RWPE2 (cell line): ENCODE results near the gene CAMP.

Experiments used
- ATAC-seq: fragments of 200-7000 bp; cut with Tn5 transposase; 3 replicates; pipeline ENCODE4 v1.9.1; 2021; ENCODE audit warnings: low read depth
- DNase-seq: peaks from one replicate; pipeline ENCODE4 v3.0.0-alpha.2; 2020; ENCODE audit warnings: low spot score
- H3K27ac ChIP-seq: fragments of 450-650 bp; 2 replicates; pipeline ENCODE4 v1.5.1; 2017; ENCODE audit warnings: mild to moderate bottlenecking; ENCODE audit not compliant: poor library complexity, severe bottlenecking
- H3K27me3 ChIP-seq: fragments of 250-450 bp; sonication (Bioruptor Pico); 2 replicates; pipeline ENCODE4 v1.5.1; 2021; ENCODE audit warnings: mild to moderate bottlenecking, moderate library complexity; ENCODE audit not compliant: insufficient read depth, poor library complexity, severe bottlenecking
- H3K36me3 ChIP-seq: fragments of 250-450 bp; sonication (Bioruptor Pico); 2 replicates; pipeline ENCODE4 v1.5.1; 2020; ENCODE audit warnings: low read depth, mild to moderate bottlenecking, moderate library complexity
- H3K4me1 ChIP-seq: fragments of 250-450 bp; sonication (Bioruptor Pico); 2 replicates; pipeline ENCODE4 v1.5.1; 2021; ENCODE audit warnings: mild to moderate bottlenecking, moderate library complexity; ENCODE audit not compliant: insufficient read depth, poor library complexity, severe bottlenecking
- H3K4me3 ChIP-seq: fragments of 250-450 bp; sonication (Bioruptor Pico); 2 replicates; pipeline ENCODE4 v1.5.1; 2021; ENCODE audit warnings: mild to moderate bottlenecking, moderate library complexity; ENCODE audit not compliant: severe bottlenecking
- H3K9me3 ChIP-seq: fragments of 250-450 bp; sonication (Bioruptor Pico); 2 replicates; pipeline ENCODE4 v1.5.1; 2021; ENCODE audit warnings: mild to moderate bottlenecking, moderate library complexity; ENCODE audit not compliant: severe bottlenecking
- CTCF ChIP-seq: fragments of 450-650 bp; IDR thresholded peaks from one replicate; pipeline ENCODE4 v1.5.1; 2017; ENCODE audit warnings: mild to moderate bottlenecking, moderate library complexity; ENCODE audit not compliant: poor library complexity, severe bottlenecking

CAMP gene

GRCh38 chr3:48218537-48218936 is 4.8 kb upstream of the CAMP start:
- DNase-seq (no peak), ATAC-seq (no peak)
- no peak overlapping the region for H3K27ac ChIP-seq
- no peaks in the 10 kb centered on the region for H3K36me3 ChIP-seq
- H3K27me3 ChIP-seq = no peaks in the 10 kb centered on the region
- no peak for TF ChIP-seq CTCF
- peaks cover 10% of the 10 kb centered on the region for H3K4me1 ChIP-seq
- H3K4me3 ChIP-seq = no peak overlapping the region
- H3K9me3 ChIP-seq = no peaks in the 10 kb centered on the region

- Histone ChIP-seq H3K4me3 (no peak overlapping the region), H3K9me3 (no peaks in the 10 kb centered on the region), H3K4me1 (peaks cover 11% of the 10 kb centered on the region), H3K27me3 (no peaks in the 10 kb centered on the region), H3K36me3 (no peaks in the 10 kb centered on the region), H3K27ac (no peak overlapping the region)
- ATAC-seq (no peak), DNase-seq (no peak)
- no peak for TF ChIP-seq CTCF
These were observed 3.8 kb upstream of the CAMP start for GRCh38 chr3:48219543-48219942.

- no peaks in the 10 kb centered on the region for H3K27me3 ChIP-seq
These were observed 2.5 kb upstream of the CAMP start for GRCh38 chr3:48220746-48221145.

GRCh38 chr3:48225587-48225986 is 2.3 kb downstream of the CAMP start:
- Histone ChIP-seq H3K27me3 (no peaks in the 10 kb centered on the region), H3K4me1 (peaks cover 11% of the 10 kb centered on the region), H3K36me3 (no peaks in the 10 kb centered on the region), H3K4me3 (no peak overlapping the region), H3K27ac (no peak overlapping the region), H3K9me3 (no peaks in the 10 kb centered on the region)
- TF ChIP-seq CTCF = no peak
- ATAC-seq = no peak
- no peak for DNase-seq

More at GRCh38 chr3:48220746-48221145, 2.5 kb upstream of the CAMP start:
- DNase-seq (no peak), ATAC-seq (no peak)
- peaks cover 11% of the 10 kb centered on the region for H3K4me1 ChIP-seq
- H3K9me3 ChIP-seq = no peaks in the 10 kb centered on the region
- H3K27ac ChIP-seq = no peak overlapping the region
- no peak overlapping the region for H3K4me3 ChIP-seq
- no peak for TF ChIP-seq CTCF
- no peaks in the 10 kb centered on the region for H3K36me3 ChIP-seq

- H3K27me3 ChIP-seq = no peaks in the 10 kb centered on the region
- ATAC-seq (no peak), DNase-seq (no peak)
- TF ChIP-seq CTCF = no peak
- H3K36me3 ChIP-seq = no peaks in the 10 kb centered on the region
- peaks cover 11% of the 10 kb centered on the region for H3K4me1 ChIP-seq
- no peaks in the 10 kb centered on the region for H3K9me3 ChIP-seq
- H3K4me3 ChIP-seq = no peak overlapping the region
- H3K27ac ChIP-seq = no peak overlapping the region
These were observed 3.6 kb downstream of the CAMP start for GRCh38 chr3:48226939-48227338.
